GM19043 (cell line): ENCODE measurements around the gene WDR18.

Experiments
- ATAC-seq: cut with Tn5 transposase; IDR thresholded peaks from one replicate; pipeline ENCODE4 v1.9.1; 2021; ENCODE audit warnings: low read depth; ENCODE audit not compliant: unreplicated experiment

The WDR18 gene

DNA sequence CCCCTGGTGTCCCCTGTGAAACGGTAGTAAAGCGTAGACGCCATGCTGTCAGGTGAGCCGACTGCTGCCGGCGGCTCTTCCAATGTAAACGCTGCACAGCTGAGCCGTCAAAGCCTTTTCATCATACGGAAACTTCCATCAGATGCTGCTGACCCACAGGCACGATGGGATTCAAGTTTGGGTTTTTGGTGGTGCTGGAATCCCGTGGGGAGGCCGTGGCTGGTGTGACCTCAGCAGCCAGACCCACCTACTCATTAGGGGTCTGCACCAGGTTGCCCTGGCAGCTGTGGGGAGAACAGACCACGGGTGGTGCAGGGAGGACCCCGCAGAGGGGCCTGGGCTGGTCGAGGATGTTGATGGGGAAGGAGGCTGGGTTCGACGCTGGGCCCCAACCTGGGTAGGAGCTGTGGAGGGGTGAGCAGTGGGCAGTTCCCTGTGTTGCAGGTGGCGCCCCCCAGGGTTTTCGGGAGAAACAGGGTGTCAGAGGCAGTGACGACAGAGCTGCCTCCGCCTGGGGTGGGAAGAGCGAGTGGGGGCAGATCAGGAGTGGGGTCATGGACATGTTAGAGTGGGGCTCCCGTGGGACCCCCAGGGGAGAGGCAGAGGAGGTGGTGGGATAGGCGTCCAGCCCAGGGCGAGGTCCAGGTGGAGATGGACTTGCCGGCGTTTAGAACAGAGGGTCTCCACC, 22.7 kb downstream of the WDR18 start:
- no peak for ATAC-seq

- no peak for ATAC-seq
Measured at GRCh38 chr19:1007399-1008251, 23.5 kb downstream of the WDR18 start.

DNA sequence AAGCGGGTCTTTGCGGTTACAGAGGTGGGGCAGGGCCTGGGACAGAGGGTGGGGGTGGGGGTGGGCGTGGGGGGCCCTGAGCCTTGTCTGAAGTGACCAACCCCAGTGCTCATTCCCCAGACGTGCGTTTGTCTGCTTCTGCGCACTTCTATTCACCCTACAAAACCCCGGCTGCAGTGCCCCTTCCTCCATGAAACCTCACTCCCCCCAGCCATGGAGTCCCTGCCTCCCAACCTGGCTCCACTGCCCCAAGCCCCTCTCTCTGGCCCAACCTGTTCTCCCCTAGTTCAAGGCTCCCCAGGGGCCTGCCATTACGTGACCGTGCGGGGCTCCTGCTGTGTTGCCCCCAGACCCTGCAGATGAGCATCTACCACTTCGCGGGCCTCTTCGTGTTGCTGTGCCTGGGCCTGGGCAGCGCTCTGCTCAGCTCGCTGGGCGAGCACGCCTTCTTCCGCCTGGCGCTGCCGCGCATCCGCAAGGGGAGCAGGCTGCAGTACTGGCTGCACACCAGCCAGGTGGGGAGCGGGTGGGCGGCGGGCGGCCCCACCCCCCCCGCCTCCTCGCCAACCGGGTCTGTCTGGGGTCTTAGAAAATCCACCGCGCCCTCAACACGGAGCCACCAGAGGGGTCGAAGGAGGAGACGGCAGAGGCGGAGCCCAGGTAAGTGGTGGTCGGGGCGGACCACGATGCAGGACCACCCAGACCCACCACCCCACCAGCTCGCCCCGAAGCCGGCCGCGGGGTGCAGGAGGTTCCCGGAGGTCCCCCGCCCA, 24.3 kb downstream of the WDR18 start:
- ATAC-seq, result no peak

DNA sequence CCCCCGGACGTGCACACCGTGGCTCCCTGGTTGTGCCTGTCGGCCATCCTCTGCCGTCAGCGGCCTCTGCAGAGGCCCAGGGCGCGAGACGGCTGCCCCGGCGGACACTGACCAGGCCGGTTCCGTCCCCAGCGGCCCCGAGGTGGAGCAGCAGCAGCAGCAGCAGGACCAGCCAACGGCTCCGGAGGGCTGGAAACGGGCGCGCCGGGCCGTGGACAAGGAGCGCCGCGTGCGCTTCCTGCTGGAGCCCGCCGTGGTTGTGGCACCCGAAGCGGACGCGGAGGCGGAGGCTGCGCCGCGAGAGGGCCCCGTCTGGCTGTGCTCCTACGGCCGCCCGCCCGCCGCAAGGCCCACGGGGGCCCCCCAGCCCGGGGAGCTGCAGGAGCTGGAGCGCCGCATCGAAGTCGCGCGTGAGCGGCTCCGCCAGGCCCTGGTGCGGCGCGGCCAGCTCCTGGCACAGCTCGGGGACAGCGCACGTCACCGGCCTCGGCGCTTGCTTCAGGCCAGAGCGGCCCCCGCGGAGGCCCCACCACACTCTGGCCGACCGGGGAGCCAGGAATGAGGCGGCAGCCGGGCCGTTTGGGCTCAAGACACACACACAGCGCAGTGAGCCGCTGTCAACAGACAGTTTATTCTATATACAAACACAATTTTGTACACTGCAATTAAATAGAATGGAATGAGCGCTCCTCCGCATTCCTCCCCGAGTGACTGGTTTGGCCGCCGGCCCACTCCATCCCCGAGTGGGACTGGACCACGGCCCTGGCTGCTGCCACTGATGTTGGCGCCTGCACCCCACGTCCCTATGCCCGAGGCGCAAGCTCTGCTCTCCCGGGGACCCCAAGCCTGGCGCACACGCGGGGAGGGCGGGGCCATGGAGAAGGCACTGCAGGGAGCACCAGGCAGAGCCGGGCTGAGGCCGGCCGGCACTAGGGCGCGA, 25.2 kb downstream of the WDR18 start:
- no peak for ATAC-seq

DNA sequence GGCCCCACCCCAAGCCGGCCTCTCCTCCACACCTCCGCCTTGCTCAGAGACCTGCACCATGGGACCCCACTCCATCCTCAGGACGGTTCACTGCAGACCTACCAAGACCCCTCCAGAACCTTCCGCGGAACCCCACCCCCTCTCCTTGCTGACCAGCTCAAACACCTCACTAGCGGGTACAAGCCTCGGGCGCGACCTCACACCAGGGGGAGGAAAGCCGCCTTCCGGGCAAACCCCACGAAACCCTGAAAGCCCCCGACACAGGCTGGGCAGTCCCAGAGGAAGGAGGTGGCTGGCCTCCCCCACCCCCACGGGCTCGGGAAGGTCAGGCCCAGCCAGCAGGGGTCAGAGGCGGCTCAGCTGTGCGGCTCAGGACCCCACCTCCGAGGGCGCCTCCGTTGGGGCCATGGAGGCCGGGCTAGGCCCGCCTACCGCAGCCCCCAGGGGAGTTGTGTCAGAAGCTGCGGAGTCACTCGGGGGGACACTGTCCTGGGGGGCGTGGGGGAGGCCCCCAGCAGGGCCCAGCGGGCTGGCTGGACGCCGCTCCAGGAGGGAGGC, 25.9 kb downstream of the WDR18 start:
- ATAC-seq, result no peak

- ATAC-seq, result no peak
Measured at GRCh38 chr19:1010586-1011510, 26.7 kb downstream of the WDR18 start.

- no peak for ATAC-seq
Measured at GRCh38 chr19:1011831-1012333, 27.7 kb downstream of the WDR18 start.

DNA sequence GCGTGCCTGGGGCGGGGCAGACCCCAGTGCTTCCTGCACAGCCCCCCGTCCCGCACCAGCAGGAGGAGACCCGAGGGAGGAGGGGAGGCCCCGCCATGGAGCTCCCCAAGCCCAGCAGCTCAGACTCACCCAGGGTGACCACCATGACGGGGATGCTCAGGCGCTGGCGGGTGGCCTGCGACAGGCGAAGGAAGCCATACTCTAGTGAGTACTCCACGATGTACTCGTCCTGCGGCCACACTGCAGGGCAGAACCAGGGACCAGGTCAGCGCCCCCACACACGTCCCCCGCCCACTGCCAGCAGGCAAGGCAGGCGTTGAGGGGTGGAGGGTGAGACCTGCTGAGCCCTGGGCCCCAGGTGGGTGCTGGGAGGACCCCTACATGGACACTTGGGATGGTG, 28.2 kb downstream of the WDR18 start:
- ATAC-seq, result no peak

DNA sequence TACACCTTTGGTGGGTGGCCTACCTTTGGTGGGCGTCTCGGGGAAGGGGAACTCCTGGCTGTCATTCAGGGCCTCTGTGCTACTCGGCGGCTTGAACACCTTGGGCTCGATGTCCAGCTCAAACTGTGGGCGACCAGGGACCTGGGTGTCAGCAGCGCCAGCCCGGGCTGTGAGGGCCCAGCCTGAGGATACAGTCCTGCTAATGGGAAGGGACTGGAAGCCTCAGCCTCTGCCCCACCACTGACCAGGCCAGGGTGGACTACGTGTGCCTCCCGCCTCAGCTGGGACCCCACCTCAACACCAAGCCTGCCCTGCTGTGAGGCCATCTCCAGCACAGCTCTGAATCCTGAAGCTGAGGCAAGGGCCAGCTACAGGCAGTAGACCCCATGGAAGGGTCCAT, 29.1 kb downstream of the WDR18 start:
- ATAC-seq, result no peak

- no peak for ATAC-seq
Measured at GRCh38 chr19:1014161-1015060, 30.3 kb downstream of the WDR18 start.

DNA sequence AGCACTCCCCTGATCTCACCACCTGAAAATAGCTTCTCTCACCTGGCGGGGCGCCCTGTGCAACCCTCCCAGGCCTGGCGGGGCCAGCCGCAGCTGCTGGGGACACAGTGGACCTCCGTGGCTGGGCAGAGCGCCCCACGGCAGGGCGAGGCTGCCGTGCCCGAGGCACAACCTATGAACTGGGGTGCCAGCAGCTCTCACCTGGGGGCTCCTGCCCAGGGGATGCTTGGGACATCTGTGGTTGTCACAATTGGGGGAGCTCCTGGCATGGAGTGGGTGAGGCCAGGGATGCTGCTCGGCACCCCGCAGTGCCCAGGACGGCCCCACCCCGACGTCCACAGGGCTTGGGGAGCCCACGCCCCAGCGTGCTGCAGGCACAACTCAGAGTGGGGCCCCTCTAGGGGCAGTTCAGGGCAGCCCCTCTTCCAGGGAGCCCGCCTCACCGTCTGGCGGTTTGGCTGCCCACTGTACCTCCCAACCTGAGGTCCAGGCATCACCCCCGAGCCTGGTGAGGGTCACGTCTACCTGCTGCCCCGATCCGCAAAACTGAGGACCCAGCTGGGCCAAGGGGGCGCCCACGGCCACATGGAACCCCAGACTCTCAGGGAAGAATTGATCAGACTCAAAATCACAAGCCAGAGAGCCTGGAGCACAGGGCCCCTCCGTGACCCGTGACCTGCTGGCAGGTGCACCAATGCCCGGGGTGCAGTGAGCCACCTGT, 31.1 kb downstream of the WDR18 start:
- no peak for ATAC-seq

DNA sequence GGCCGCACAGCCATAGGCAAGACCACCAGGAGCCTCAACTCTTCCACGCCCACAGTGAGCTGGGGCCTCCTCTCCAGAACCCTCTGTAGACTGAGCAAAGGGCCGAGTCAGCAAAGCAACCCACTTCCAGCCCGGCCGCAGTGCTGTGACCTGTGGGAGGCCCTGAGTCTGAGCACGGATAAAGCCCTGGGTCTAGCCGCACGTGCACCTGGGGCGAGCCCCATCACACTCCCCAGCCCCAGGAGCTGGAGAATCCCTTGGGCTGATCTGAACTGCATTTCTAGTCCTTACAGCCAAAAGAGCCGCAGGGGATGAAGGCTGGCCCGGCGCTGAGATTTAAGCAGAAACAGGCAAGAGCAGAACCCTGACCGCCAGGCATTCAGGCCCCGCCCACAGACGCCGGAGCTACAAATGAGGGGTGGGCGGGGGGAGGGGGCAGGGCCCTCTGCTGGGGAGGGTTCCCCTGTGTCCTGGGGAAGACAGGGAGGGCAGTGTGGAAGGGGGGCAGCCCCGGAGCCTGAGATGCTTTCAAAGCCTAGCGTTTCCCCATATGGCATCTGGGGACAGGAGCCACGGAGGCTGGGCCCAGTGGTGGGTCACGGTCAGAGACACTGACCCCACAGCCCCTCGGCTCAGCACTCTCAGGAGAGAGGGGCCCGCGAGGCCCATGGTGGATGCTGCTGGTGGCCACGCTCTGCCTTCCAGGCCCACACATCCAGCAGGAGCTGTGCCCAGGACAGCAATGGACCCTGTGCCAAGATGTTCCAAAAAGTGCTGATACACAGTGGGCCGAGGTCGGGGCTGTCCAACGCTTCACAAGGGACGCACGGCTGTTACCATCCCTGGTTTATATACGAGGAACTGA, 31.9 kb downstream of the WDR18 start:
- ATAC-seq, result no peak

GRCh38 chr19:1016647-1017114, 32.5 kb downstream of the WDR18 start:
- no peak for ATAC-seq

- no peak for ATAC-seq
Measured at GRCh38 chr19:1017115-1017905, 33.2 kb downstream of the WDR18 start.

- ATAC-seq, result no peak
Measured at GRCh38 chr19:1017906-1018305, 33.8 kb downstream of the WDR18 start.
